Glomerular endothelial cell (primary cell): ENCODE measurements around the gene ETV5. TPM values are rescaled to one million over a fixed set of nuclear protein-coding genes. Genes with fewer than 3 reads are reported as not detected.

Experiments used
- DNase-seq: peaks from one replicate; pipeline ENCODE4 v3.0.0-alpha.2; 2011; ENCODE audit warnings: low read depth, low spot score; ENCODE audit errors: extremely low read depth
- total RNA-seq: library from RNA; depleted of rRNA; stranded (reverse); fragments of >200 nt; gene quantifications from 2 replicates; pipeline ENCODE4 v1.2.3, GENCODE V29; 2015

Gene ETV5
- total RNA-seq, 1 donor from 2014 or later, result 20.4 TPM

DNA sequence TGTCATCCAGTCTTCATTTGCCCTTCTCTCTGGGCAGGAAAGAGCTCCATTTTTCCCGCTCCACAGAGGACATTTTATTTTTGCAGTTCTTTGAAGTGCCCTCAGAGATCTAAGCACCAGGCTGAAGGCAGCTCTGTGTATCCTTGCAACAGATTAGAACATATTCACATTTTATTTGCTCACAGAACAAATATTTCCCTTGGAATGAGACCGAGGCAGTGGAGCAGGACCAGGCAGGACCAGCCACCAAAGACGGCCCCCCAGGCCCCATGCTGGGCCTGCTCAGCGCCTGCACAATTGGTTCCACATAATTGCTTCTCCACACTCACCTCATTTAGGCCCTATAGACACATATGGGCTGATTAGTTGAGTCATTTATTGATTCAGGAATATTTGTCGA, 15.7 kb upstream of the ETV5 start:
- no peak for DNase-seq

DNA sequence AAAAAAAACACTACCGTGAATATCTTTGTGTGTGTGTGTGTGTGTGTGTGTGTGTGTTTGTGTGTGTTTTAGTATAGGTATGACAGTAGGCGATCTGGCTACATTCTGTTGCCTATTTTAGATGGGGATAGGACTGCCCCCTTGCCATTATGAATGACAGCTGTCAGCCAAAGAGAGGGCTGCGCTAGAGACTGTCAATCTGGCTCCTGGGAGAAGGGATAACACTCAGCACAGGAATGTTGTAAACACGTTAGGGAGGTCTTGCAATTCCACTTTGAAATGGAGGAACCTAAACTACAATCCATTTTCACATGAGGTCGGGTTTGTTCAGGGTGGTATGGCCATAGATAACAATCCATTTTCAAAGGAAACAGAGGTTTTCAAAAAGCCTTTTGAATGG, 14.1 kb upstream of the ETV5 start:
- no peak for DNase-seq

DNA sequence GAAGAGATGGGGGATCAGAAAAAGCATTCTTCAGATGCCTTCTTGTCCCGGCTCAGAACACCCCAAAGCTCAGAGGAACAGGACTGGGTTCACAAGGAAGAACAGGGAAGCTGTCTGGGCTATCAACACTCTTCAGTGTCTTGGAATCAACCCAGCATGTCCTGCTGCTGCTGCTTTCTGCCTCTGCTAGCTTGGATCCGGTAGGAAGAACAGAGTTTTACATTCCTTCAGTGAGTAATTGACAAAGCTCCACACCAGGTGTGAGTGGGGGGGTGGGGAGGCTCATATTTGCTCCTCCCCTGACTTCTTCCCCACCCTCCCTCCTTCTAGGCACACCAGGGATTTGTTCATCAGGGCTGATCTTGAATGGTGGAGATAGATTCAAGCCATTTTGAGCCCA, 13.1 kb upstream of the ETV5 start:
- DNase-seq, result no peak

DNA sequence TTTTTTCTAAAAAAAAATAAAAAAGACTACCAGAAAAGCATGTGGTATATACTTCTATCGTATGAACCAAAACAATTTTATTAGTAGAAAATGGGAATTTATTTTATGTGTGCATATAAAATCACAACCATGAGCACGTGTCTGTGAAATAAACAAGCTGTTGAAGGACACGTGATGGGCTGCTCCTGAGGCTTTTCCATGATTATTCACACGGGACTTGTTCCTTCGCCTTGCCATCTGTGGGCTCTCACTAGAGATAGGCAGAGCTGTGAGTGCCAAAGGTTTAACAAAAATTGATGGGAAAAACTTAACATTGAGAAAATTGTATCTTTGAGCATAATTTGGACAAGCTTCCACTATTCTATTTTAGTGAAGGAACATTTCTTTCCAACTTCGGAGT, 12.4 kb upstream of the ETV5 start:
- DNase-seq, result no peak

DNA sequence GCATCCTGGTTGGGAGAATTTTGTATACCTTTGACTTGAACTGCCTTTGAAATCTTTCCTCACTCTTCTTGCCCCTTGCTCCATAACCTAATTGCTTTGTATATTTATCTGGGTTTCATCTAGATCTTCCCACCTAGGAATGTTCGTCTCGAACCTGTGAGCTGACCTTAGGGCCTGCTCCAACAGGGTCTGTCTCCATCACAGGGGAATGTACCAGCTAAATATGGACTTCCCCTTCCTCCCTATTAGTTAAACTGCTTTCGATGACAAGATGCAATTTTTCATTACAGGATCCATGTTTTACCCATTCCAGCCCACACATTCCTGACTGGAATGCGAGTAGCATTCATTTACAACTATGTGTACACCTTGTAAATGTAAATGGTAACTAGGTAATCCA, 10.6 kb upstream of the ETV5 start:
- DNase-seq, result no peak

DNA sequence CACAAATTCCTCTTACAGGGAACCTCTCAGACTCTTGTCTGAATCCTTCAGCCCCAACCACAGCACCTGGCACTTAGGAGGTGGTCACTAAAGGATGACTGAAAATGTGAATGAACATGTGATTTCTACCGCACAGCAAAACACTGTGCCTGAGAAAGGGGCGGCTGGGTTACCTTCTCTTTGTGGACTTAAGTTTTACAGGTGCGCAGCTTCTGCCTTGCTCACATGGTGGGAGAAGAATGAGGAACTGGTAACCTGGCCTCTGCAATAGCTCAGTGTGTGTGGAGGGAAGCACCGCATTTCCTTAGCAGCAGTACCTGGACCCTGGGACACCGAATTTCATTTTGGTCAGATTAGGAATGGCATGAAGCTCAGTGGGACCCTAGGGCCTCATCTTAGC, 9.8 kb upstream of the ETV5 start:
- DNase-seq, result no peak

DNA sequence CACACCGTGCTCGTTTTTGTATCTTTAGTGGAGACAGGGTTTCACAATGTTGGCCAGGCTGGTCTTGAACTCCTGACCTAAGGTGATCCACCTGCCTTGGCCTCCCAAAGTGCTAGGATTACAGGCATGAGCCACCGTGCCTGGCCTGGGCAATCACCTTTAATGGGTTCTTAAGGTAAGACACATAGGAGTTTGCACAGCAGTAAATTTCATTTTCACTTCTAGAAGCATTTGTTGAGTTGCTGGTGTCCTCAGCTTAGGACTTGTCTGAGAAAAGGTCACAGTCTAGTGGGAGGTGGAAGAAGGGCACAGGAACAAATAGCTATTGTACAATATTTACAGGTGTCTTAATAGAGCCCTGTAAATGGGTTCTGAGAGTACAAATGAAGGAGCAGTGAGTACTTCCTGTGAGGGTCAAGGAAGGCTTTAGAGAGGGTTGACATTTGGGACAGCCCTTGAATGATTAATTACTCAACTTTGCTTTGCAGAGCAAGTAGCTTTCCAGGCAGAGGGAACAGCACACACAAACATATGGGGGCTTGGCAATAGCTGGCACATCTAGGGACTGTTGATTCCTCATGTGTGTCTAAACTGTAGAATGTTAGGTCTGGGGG, 8.7 kb upstream of the ETV5 start:
- DNase-seq, result no peak

DNA sequence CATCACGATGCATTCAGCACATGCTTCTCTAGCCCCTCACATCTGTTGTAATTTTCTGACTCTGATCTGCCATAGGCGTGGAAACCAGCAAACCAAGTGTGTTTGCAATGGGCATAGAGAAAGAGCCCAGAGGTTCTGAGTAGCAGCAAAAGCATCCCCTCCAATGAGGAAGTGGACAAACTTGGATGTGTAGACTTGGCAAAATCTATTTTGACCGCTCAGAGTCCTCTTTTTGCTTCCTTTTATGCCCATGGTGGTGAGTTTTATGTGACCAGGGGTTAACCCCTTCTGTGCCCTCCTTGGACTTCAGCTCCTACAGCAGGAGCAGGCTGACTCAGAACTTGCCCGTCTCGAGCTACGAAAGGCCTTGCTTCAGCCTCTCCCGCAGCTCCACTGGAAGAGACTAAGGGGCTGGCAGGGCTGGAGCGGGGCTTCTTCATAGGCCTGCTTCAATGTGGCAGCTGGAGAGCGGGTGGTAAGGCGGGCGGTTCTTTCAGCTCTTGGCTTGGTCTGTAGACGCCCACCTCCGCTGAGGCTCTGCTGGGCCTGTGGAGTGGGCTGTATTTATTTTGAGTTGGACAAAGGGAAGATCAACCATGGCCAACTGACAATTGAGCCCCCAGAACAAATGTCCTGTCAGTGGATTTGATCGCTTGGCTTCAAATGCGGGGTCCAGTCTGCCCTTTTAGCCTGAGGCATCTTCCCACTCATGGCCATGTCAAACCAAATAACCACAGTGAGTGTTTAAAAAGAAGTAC, 6.5 kb upstream of the ETV5 start:
- DNase-seq, result no peak

DNA sequence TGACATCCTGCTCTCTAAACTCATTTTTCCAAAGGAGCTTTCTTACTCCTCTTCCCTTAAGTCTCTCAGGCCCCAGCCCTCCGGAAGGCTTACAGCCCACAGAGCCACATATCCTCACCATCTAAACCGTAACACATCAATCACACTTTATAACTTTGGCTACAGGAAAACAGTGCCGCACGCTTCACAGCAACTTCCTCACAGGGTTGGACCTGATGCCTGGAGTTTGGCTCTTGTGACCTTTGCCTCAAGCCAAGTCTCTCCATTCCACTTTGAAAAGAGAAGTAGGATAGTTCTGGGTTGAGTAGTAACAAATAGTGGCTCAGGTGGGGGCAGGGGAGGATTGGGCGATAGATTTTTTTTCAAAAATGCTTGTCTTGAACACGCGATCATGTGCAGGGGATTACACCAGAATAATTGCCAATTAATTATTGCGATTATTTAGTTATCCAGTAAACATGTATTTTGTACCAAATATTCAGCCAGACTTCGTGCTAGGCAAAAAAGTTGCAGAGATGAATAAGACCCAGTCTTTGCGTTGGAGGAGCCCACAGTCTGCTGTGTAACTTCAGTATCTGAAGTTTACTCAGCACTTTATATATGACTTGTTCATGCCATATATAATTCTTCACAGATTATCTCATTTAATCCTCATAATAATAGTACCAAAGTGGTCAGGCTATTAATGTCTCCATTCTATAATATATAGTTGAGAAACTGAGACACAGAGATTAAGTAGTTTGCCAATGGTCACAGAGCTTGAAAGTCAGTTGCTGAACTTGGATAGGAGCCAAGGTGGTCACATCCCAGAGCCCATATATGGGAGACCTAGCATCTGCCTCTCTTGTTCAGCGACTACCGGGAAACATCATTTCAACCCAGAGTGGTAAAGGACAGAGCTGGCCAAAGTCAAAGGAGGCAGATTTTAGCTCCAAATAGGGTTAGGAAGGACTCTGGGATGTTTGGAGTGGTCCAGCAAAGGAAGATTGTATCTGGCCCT, 2.4 kb upstream of the ETV5 start:
- DNase-seq, result no peak

DNA sequence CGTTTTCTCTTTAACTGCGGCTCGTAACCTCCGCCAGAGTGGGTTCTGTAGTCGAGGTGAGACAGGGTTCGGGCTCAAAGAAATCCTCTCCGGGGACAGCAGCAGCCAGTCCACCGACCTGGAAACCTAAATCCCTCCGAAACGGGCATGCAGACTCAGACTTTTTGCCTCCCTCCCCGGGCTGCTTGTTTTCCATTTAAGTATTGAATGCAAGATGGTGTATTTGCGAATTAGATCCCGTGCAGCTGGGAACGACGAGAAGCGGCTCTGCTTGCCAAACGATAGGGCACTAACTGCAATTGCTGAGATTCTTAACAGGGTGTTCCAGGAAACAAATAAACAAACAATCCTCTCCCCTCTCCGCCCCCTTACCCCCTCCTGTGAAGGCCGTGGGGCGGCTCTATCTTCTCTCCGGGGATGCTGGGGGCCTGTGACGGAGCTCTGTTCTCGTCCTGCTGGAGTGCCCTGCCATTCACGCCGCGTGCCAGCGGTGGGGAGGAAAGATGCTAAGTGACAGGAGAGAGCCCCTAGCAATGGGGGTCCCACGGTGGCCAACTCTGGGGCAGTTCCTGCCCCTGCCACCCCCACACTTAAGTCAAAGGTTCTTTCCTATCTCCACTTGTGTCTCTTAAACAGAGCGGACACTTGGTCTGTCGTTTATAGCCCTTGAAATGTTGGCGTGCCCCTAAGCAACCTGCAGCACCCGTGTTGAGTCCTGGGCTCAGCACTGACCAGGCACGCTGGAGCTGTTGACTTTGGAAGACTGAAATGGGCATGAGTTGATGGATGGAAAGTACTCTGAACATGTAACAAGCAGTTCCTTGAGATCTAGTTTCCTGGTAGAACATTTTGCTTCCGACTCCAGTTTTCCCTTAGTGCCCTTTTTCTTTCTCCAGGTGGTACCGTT, 1.3 kb upstream of the ETV5 start:
- DNase-seq, result no peak

DNA sequence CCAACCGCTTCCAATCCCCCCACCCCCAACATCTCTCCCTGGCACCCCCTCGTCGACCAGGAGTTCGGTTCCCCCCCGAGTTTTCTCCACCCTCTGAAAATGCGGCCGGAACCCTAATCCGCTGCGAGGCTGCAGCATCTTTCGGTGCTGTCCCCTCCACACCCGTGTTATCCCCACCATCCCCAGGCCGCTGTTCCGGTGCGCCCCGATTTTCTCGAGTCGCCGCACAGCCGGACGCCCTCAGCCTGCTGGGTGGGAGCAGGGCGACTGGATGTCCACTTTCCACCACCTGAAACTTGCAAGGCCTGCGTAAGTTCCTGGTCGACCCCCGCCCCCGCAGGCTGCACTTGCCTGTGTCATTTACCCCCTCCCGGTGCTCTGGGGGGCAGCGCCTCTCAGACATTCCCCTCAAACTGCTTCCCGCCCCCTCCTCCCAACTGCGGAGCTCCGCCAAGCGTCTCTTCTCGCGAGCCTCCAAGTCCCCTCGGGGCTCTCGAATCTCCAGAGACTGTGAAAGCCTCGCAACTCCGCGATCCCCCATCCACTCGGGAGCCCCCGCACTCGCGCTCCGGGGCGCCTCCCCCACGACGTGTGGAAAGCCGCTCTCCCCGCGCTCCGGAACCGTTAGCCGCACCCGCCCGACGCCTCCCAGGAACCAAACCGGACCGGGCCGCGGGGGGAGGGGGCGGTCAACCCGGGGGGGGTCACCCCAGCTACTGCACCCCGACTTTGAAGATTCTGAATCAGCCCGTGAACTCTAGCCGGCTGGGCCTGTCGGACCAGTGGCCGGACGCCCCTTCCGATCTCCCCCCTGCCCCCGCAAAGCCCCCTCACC, 566 bp downstream of the ETV5 start:
- no peak for DNase-seq

DNA sequence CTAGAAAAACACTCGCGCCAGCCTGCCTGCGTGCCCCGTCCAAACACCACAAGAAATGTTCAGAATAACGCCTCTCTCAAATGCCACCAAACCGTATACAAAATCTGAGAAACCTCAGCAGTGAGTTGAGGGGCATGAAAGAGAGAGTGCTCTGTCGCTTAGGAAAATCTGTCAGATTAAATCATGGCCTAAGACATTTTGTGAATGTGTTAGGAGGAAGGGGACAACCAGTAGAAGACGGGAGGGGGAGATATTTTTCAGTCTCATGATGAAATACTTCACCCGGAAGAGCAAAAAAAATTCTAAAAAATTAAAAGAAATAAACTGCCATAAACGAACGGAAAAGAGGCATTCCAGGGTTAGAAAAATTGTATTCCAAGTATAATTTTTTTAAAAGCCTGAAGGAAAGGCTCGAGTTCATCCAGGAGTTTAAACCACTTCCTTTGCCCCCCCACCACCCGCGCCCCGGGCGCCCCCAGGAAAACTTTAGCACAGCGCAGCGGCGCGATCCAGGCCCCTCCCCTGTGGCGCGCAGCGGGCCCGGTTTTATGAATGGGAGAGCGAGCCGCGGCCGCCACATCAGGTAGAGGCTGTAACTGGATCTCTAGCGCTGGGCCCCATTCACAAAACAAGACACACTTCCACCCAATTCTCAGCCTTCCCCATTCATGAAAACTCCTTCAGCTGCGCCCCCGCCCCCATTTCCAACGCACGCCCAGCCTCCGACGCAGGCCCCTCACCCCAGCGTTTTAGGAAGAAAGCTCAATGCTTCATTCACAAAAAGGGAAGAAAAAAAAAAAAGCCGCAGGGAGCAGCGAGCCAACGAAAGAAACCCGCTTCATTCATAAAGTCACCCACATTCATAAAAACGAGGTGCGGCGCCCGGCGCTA, 1.4 kb downstream of the ETV5 start:
- DNase-seq, result no peak

DNA sequence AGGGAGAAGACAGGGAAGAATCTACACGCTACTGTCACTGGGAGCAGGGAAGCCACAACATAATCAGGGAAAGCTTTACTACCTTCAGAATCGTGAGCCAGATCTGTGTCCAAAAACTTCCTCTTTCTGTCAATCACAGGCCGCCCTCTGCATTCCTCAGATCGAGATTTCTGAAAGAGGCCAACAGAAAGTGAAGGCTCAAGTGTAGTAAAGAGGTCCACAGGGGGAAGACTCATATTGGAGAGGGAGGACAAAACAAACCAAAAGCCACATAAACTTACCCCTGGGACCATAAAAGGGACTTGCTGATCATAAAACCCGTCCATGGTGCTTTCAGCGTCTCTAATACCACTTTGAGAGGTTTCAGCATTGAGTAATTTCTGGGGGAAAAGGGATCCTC, 3.3 kb downstream of the ETV5 start:
- no peak for DNase-seq

DNA sequence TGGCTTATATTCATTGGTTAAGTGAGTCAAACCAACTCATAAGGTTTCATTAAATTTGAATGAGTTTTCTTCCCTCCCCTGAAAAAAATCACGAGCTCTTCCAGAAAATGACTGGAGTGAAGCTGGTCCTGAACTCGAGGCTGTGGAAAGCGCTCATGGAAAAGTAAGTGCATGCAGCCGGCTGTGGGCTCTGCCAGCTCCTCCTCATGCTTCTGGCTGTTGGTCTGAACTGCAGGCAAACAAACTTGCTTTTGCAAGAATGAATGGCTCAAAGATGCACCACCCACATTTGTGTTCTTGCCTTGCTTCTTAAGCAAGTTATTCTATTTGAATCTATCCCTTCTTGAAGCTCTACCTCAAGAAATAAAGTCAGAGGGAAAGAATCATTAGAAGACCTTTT, 6.2 kb downstream of the ETV5 start:
- no peak for DNase-seq

DNA sequence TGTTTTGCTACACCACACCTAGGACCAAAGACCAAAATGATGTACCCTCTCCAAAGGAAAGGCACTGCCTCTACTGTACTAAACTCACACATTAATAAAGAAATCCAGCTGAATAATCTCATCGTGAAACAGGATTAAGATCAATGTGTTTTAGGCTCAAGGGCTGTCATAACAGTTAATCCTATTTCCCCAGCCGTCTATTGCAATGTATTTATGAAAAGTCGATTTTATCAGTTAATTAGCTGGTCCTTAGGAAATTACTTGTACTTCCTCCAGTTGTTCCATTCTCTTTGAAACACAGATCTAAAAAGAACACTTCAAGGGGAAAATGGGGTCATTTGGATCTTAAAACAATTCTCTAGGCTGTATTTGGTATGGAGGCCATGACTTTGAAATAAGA, 8.5 kb downstream of the ETV5 start:
- no peak for DNase-seq

DNA sequence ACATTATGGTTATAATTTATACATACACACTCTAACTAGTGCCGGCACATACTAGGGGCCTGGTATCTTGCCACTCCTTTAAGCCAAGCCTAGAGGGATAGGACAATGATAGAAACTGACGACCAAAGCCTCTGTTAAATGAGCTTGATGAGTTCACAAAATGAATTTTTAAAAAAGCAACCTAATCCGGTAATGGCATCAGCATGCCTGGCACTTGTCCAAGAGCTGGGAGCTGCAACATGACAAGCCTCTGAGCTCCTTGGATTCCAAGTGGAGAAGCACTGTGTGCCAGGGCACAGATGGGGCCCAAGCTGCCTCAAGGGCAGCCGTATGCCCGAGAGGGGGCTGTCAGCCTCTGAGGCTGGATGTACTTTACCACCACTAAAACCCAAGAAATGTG, 9.7 kb downstream of the ETV5 start:
- no peak for DNase-seq

DNA sequence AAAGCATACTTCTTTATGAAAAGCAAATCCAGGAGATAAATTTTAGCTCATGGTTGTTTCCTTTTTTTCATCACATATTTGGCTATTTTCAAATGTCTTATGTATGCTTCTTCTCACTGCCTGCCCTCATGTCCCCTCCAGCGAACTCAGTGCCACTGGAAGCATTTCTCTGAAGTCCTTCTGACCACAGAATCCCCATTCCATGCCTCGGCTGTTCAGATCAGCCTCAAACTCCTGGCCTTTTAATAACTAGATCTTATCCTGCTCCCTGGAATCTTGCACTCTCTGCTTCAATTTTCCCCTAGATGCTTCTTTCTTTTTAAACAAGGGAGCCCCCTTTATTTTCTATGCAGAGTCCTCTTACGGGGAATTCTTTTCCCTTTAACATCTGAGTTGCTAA, 10.1 kb downstream of the ETV5 start:
- no peak for DNase-seq

DNA sequence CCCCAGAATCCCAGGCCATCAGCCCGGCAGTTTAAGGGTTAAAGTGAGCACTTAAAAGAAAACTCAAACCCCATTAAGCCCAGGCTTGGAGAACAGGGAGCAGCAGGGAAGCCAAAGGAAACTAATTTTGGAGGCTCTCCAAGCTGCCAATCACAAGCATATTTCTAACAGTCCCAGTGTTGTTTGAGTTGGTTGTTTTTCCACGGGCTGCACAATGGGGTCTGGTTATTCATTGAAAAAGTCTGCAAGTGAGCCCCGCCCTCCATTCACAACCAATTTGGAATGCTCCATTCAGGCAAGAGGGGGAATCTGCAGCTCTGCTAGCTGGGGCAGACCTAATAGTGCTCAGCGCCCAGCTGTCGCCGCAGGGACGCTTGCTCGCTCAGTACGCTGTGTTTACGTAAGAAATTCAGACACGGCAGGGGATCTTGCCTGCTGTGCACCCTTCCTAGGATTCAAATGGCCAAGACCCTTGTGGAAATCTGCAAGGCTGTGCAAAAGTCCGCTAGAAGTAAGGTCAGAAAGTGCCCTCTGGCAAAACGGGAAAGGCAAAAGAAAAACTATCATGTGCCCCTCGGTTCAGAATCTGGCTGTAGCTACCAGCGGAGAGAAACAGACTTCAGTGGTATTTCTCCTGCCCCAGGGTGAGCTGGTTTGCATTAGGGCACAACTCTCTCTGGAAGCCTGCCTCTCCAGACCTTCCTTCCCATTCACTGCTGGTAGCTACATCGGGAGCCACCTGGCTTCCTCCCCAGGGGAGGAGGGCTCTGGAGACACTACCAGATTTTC, 11.0 kb downstream of the ETV5 start:
- peak; percentile 69 for DNase-seq
